H9 (cell line): ENCODE data around the gene NAALADL1. TPM values are rescaled to one million over a fixed set of nuclear protein-coding genes. Genes with fewer than 3 reads are reported as not detected.

ENCODE experiments used
- DNase-seq: peaks from one replicate; pipeline ENCODE4 v3.0.0-alpha.2; 2017
- H2AFZ ChIP-seq: one replicate; pipeline ENCODE4 v1.6.1; 2013; ENCODE audit warnings: mild to moderate bottlenecking, low read length, control low read depth, moderate library complexity
- H2AK5ac ChIP-seq: 2 replicates; pipeline ENCODE4 v1.6.1; 2013; ENCODE audit warnings: low read length, control low read depth, mixed read lengths; ENCODE audit not compliant: insufficient read length
- H2BK120ac ChIP-seq: one replicate; pipeline ENCODE4 v1.6.1; 2013; ENCODE audit warnings: low read depth, mild to moderate bottlenecking, low read length, control low read depth, inconsistent platforms; ENCODE audit not compliant: poor library complexity, severe bottlenecking
- H2BK12ac ChIP-seq: 2 replicates; pipeline ENCODE4 v1.6.1; 2013; ENCODE audit warnings: low read length, control low read depth, mixed read lengths, low read depth; ENCODE audit not compliant: insufficient read length
- H2BK15ac ChIP-seq: 2 replicates; pipeline ENCODE4 v1.6.1; 2013; ENCODE audit warnings: low read depth, low read length, control low read depth
- H2BK20ac ChIP-seq: one replicate; pipeline ENCODE4 v1.6.1; 2013; ENCODE audit warnings: low read depth, mild to moderate bottlenecking, low read length, control low read depth, inconsistent platforms; ENCODE audit not compliant: poor library complexity, severe bottlenecking
- H2BK5ac ChIP-seq: 2 replicates; pipeline ENCODE4 v1.6.1; 2013; ENCODE audit warnings: low read length, control low read depth, mixed read lengths; ENCODE audit not compliant: insufficient read length
- H3K14ac ChIP-seq: 2 replicates; pipeline ENCODE4 v1.6.1; 2013; ENCODE audit warnings: low read length, control low read depth; ENCODE audit not compliant: insufficient read depth
- H3K18ac ChIP-seq: 2 replicates; pipeline ENCODE4 v1.6.1; 2013; ENCODE audit warnings: low read depth, mild to moderate bottlenecking, mixed read lengths, low read length, control low read depth; ENCODE audit not compliant: insufficient read length
- H3K23ac ChIP-seq: 2 replicates; pipeline ENCODE4 v1.6.1; 2013; ENCODE audit warnings: low read length, control low read depth, mixed read lengths, low read depth; ENCODE audit not compliant: insufficient read length
- H3K23me2 ChIP-seq: 2 replicates; pipeline ENCODE4 v1.6.1; 2013; ENCODE audit warnings: low read depth, mild to moderate bottlenecking, mixed read lengths, low read length, control low read depth; ENCODE audit not compliant: insufficient read length, poor library complexity, severe bottlenecking
- H3K27ac ChIP-seq: 2 replicates; pipeline ENCODE4 v1.5.1; 2013; ENCODE audit warnings: low read length, control low read depth, mixed read lengths, low read depth; ENCODE audit not compliant: insufficient read length
- H3K27me3 ChIP-seq: 2 replicates; pipeline ENCODE4 v1.6.1; 2013; ENCODE audit warnings: low read length, control low read depth, inconsistent platforms; ENCODE audit not compliant: insufficient read depth
- H3K4ac ChIP-seq: 2 replicates; pipeline ENCODE4 v1.6.1; 2013; ENCODE audit warnings: low read depth, mild to moderate bottlenecking, control low read depth, inconsistent platforms, low read length, moderate library complexity
- H3K4me1 ChIP-seq: 2 replicates; pipeline ENCODE4 v1.6.1; 2013; ENCODE audit warnings: low read length, control low read depth, inconsistent platforms; ENCODE audit not compliant: insufficient read depth
- H3K4me2 ChIP-seq: 2 replicates; pipeline ENCODE4 v1.6.1; 2013; ENCODE audit warnings: low read length, control low read depth, mixed read lengths; ENCODE audit not compliant: insufficient read length, insufficient read depth
- H3K56ac ChIP-seq: 2 replicates; pipeline ENCODE4 v1.6.1; 2013; ENCODE audit warnings: low read depth, mild to moderate bottlenecking, mixed read lengths, low read length, control low read depth; ENCODE audit not compliant: insufficient read length
- H3K79me1 ChIP-seq: 2 replicates; pipeline ENCODE4 v1.6.1; 2013; ENCODE audit warnings: low read depth, mild to moderate bottlenecking, moderate library complexity, low read length, control low read depth, inconsistent platforms; ENCODE audit not compliant: insufficient read depth, poor library complexity, severe bottlenecking
- H3K79me2 ChIP-seq: 2 replicates; pipeline ENCODE4 v1.6.1; 2013; ENCODE audit warnings: low read length, control low read depth, inconsistent platforms; ENCODE audit not compliant: insufficient read depth
- H3K9ac ChIP-seq: 2 replicates; pipeline ENCODE4 v1.6.1; 2013; ENCODE audit warnings: low read length, control low read depth, mixed read lengths; ENCODE audit not compliant: insufficient read length; ENCODE audit errors: extremely low read depth
- H3K9me3 ChIP-seq: one replicate; pipeline ENCODE4 v1.6.1; 2013; ENCODE audit warnings: low read depth, low read length, inconsistent platforms; ENCODE audit not compliant: control insufficient read depth
- H3T11ph ChIP-seq: one replicate; pipeline ENCODE4 v1.6.1; 2013; ENCODE audit warnings: mild to moderate bottlenecking, low read length, control low read depth, inconsistent platforms
- H4K20me1 ChIP-seq: one replicate; pipeline ENCODE4 v1.6.1; 2013; ENCODE audit not compliant: control insufficient read depth, insufficient read length, insufficient read depth
- H4K5ac ChIP-seq: 2 replicates; pipeline ENCODE4 v1.6.1; 2013; ENCODE audit warnings: low read depth, mild to moderate bottlenecking, mixed read lengths, low read length, control low read depth; ENCODE audit not compliant: insufficient read length
- H4K8ac ChIP-seq: replicated peaks from 2 replicates; pipeline ENCODE4 v1.6.1; 2013; ENCODE audit warnings: low read length, control low read depth, mixed read lengths, low read depth; ENCODE audit not compliant: insufficient read length
- H4K91ac ChIP-seq: 2 replicates; pipeline ENCODE4 v1.6.1; 2013; ENCODE audit warnings: low read depth, mild to moderate bottlenecking, moderate library complexity, mixed read lengths, low read length, control low read depth; ENCODE audit not compliant: insufficient read length
- H3K27ac Mint-ChIP-seq, 3 experiments: 2 replicates in 2 of 3; 3 replicates in 1 of 3; pipeline ENCODE4 v1.8.0; 2020 to 2021; ENCODE audit warnings: mixed read lengths in 3 of 3, mild to moderate bottlenecking in 1 of 3, moderate library complexity in 1 of 3
- H3K27me3 Mint-ChIP-seq: 2 replicates; pipeline ENCODE4 v1.8.0; 2021; ENCODE audit warnings: low read depth, mild to moderate bottlenecking, moderate library complexity, mixed read lengths
- H3K36me3 Mint-ChIP-seq, 3 experiments: 2 replicates in 2 of 3; 3 replicates in 1 of 3; pipeline ENCODE4 v1.8.0; 2020 to 2021; ENCODE audit warnings: low read depth in 3 of 3, mixed read lengths in 3 of 3; ENCODE audit not compliant: insufficient read depth in 1 of 3
- H3K4me1 Mint-ChIP-seq, 2 experiments: 2 replicates each; pipeline ENCODE4 v1.8.0; 2020; ENCODE audit warnings: mixed read lengths in 2 of 2
- H3K4me3 Mint-ChIP-seq, 2 experiments: 2 replicates in 1 of 2; 3 replicates in 1 of 2; pipeline ENCODE4 v1.8.0; 2020 to 2021; ENCODE audit warnings: mild to moderate bottlenecking in 2 of 2, mixed read lengths in 2 of 2, moderate library complexity in 1 of 2
- H3K9me3 Mint-ChIP-seq, 2 experiments: 2 replicates in 1 of 2; 3 replicates in 1 of 2; pipeline ENCODE4 v1.8.0; 2020; ENCODE audit warnings: mild to moderate bottlenecking in 2 of 2, mixed read lengths in 2 of 2, moderate library complexity in 1 of 2
- CTCF ChIP-seq: fragments of 200-600 bp; sonication (generic); conservative IDR thresholded peaks from 3 replicates; pipeline ENCODE4 v1.8.0; 2021; ENCODE audit warnings: antibody characterized with exemption, mild to moderate bottlenecking
- WGBS: extraction: QIAGEN DNeasy Blood & Tissue Kit; methylation state at CpG from one replicate; pipeline ENCODE4 v1.1.7; 2013; ENCODE audit warnings: missing lambda C conversion rate, low lambda C conversion rate, mixed read lengths; ENCODE audit not compliant: insufficient read length; ENCODE audit errors: extremely low coverage; 5-methylcytosine and 5-hydroxymethylcytosine counted together
- total RNA-seq: library from RNA; stranded (reverse); gene quantifications from 2 replicates; pipeline ENCODE4 v1.2.1, GENCODE V29; 2021

The NAALADL1 gene
- total RNA-seq, 1 experiment from 2014 or later, result 1.0 TPM

- Histone ChIP-seq H3K27ac (no peak overlapping the region), H3K14ac (no peak overlapping the region), H3K79me2 (peaks cover 8% of the 10 kb centered on the region; the same call in 1 of the 2 replicates), H3K23ac (no peak overlapping the region), H4K91ac (no peak overlapping the region), H3K9ac (no peak overlapping the region), H2AFZ (no peak overlapping the region), H3K4ac (no peak overlapping the region), H3K79me1 (peaks cover 3% of the 10 kb centered on the region), H2BK5ac (no peak overlapping the region), H3K18ac (no peak overlapping the region), H3K9me3 (no peaks in the 10 kb centered on the region), H4K8ac (no peak overlapping the region), H3K23me2 (peaks cover 12% of the 10 kb centered on the region), H3K4me2 (peak overlapping the region; percentile 79), H2BK15ac (no peak overlapping the region), H3T11ph (no peak overlapping the region), H4K5ac (no peak overlapping the region), H3K4me1 (no peaks in the 10 kb centered on the region), H2BK120ac (no peak overlapping the region), H3K56ac (no peak overlapping the region), H4K20me1 (peaks cover 3% of the 10 kb centered on the region), H2BK12ac (no peak overlapping the region), H2BK20ac (no peak overlapping the region), H2AK5ac (no peak overlapping the region), H3K27me3 (no peaks in the 10 kb centered on the region)
- H3K4me3 Mint-ChIP-seq, result peak overlapping the region; percentile 97 to 99
- no peak for DNase-seq
- no CpG with 5 or more reads among the region's 4 CpGs for WGBS
- H3K27me3 Mint-ChIP-seq, result no peaks in the 10 kb centered on the region
- peaks cover 19 to 63% (median 60%) of the 10 kb centered on the region in 3 experiments for H3K36me3 Mint-ChIP-seq
- no peaks in the 10 kb centered on the region; a peak in 1 of 5 replicates for H3K9me3 Mint-ChIP-seq
- H3K4me1 Mint-ChIP-seq, result peaks cover 14 to 16% of the 10 kb centered on the region in 2 experiments
- H3K27ac Mint-ChIP-seq, result no peak overlapping the region; a peak in 2 of 7 replicates
- no peak for TF ChIP-seq CTCF
Measured at GRCh38 chr11:65085446-65085845, 27.1 kb upstream of the NAALADL1 start.
